DND-41 (cell line): ENCODE results near the gene ARHGAP22.

Experiments used
- EZH2 ChIP-seq: IDR thresholded peaks from 3 replicates; pipeline ENCODE4 v1.6.1; 2012; ENCODE audit warnings: borderline replicate concordance, low read depth, mild to moderate bottlenecking, moderate library complexity, low read length, inconsistent platforms; ENCODE audit not compliant: severe bottlenecking
- TF ChIP-seq, protein P1 (sequence below): IDR thresholded peaks from 2 replicates; pipeline ENCODE4 v1.5.1; 2012; ENCODE audit warnings: borderline replicate concordance, low read length, moderate library complexity, mild to moderate bottlenecking; ENCODE audit not compliant: poor library complexity, severe bottlenecking; ENCODE audit errors: extremely low read depth

DNA sequence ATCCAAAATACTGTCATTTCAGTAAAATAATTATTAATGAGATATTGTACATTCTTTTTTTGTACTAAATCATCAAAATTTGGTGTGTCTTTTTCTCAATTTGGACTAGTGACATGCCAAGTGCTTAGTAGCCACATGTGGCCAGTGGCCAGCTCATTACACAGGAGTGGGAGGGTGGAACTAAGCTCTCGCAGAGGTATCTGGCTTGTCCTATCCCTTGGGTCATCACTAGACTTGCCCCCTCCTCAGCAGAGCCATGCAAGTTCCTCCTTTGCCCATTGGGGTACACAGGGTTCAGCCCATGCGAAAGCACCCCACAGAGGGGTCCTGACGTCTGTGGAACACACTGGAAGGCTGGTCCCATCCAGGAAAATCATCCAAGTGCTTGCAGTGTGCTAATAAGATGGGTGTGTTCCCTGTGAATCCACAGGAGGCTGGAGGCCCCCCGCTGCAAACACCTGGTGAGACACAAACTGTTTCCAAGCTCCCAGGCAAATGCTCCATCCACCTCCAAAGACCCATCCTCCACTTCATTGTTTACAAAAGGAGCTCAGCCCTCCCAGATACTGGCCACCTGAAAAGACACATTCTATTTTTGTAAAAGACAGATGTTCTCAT lies 1.3 kb downstream of the ARHGAP22 start:
- TF ChIP-seq, protein P1, sequence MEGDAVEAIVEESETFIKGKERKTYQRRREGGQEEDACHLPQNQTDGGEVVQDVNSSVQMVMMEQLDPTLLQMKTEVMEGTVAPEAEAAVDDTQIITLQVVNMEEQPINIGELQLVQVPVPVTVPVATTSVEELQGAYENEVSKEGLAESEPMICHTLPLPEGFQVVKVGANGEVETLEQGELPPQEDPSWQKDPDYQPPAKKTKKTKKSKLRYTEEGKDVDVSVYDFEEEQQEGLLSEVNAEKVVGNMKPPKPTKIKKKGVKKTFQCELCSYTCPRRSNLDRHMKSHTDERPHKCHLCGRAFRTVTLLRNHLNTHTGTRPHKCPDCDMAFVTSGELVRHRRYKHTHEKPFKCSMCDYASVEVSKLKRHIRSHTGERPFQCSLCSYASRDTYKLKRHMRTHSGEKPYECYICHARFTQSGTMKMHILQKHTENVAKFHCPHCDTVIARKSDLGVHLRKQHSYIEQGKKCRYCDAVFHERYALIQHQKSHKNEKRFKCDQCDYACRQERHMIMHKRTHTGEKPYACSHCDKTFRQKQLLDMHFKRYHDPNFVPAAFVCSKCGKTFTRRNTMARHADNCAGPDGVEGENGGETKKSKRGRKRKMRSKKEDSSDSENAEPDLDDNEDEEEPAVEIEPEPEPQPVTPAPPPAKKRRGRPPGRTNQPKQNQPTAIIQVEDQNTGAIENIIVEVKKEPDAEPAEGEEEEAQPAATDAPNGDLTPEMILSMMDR = no peak
- TF ChIP-seq EZH2 = no peak
